SKM-1 treated with dmso at 0.1 percent for 144 hours (cell line): ENCODE data around the gene IGSF11.

Experiments
- DNase-seq: peaks from one replicate; lab custom pipeline; 2025; ENCODE audit not compliant: unreplicated experiment; lab: John Stamatoyannopoulos, UW

The IGSF11 gene

DNA sequence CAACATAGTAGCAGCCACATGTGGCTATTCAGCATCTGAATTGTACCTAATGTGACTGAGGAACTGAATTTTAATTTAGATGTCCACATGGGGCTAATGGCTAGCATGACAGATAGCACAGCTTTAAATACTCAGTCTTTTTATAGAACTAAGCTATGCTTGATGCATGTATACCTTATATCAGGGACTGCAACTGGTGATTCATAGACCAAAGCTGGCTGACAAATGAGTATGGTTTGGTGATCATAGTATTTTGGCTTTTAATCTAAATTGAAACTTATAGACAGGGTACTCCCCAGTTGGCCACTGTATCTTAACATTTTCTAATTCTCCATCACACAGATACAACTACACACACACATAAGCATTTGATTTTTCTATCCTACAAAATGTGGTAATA, 83.6 kb downstream of the IGSF11 start:
- no peak for DNase-seq

DNA sequence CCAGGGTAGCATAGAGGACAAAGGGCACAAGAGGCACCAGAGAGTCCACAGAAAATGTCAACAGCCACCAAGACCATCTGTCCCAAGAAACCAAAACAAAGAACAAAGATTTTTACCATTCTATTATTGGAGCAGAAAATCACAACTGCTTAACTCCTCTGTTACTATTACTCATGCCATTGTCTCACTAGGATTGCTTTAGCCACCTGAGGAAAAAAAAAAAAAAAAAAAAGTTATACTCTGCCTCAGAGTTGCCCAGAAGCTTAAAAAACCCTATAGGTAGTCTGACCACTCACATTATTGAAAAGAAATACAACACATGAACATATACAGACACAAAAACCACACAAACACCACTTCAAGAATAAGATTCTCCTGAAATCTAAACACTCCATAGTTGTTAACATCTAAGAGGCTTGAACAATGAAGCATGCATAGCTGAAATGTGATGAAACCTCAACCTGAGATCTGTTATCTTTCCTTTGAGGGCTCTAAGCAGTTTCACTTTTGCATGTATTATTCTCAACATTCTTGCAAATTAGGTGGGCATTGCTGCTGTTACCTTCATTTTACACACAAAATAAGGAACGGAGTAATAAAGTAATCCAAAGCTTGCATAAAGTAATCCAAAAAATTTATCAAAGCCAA, 85.4 kb downstream of the IGSF11 start:
- no peak for DNase-seq

DNA sequence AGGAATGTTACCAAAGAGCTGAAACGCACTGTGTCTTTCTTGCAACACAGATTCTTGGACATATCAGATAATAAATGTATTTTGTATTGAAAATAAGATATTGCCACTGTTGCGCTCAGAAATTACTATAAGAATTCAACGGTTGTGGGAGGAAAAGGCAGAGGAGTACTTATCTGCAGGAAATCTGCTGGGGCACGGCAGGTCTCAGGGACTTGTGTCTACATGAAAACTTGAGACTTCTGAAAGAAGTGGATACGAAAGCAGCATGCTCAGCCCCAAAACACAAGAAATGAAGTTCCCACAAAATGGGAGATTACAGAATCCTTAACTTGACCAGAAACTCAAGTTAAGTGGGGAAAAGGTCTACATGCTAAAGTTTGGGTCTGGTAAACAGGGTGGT, 86.5 kb downstream of the IGSF11 start:
- DNase-seq: no peak

DNA sequence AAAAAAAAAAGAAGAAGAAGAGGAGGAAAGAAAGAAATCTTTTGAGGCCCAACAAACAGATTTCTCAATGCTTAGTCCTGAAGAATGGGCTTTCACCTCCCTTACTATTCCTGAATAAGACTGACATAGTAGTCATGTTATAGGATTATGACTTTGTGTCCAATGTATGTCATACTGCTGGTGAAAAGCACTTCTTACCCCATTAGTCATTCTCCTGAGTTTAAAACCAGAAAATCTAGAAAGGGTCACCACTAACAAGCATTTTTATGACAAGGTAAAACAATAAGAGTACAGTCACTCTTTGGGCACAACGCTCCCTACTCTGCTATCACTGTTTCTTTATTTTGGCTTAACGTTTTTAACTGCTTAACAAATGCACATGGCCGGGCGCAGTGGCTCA, 88.2 kb downstream of the IGSF11 start:
- DNase-seq: no peak

DNA sequence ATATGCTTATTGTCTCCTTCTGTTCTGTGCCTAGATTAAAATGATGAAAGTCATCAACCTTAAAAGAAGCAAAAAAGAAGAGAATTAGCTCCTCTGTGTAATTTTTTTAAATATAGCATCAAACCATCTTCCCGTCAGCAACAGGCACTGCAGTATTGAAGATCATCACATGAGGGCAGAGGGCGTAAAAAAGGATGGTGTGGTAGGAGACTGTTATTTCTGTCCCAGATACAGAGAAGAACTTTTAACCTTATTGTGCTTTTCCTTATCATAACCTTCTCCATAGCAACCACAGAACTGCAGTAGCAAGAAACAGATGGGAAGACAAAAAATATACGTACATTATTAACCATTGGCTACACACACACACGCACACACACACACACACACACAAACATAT, 88.8 kb downstream of the IGSF11 start:
- DNase-seq: no peak

DNA sequence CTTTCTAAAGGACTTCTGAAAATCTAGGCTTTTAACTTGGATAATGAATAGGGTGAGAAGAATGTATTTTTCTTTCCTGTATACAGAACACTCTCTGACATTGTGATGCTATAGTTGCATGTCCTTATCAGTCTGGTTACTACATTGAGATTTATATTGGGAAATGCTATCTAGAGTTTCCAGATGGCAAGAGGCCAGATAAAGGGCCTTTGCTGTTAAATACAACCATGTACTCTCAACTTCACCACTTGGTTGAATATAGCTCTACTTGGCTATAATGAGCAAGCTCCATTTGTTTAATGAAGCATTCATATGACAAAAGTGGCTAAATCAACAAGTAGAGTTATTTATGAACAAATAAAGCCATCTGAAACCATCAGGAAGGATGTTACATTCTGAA, 91.0 kb downstream of the IGSF11 start:
- no peak for DNase-seq

DNA sequence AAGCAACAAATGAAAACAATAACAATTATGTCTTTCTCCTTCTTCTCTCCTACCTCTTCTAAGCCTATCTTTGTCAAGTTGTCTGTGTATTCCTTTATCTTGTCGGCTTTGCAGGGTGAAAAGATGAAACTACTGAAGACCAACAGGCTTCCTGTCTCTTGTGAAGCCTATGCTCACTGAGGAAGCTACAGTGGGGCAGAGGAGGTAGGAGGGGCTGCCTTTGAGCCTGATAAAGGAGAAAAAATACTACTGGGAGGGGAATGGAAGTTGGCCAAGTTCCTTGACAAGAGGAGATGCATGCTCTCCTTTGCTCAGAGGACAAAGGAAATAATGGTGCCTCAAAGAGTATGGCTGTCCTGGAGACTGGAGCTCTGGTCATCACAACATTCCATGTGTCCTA, 92.0 kb downstream of the IGSF11 start:
- no peak for DNase-seq

DNA sequence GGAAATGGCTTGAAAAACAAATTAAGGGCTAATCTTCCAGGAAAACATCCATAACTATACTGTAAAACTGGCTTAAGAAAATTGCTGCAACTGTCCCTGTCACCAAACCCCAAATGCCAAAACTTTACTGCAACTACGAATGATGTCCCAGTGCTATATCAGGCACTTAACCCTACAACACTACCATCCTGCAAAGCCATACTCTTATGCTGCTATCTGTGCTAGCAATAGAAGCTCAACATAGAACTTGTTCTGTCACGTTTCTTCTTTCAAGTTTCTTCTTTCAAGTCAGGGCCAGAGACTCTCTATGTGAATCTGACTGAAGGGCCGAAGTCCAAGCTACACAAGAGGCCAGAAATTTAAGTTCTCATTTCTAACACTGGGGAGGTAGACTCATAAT, 92.5 kb downstream of the IGSF11 start:
- DNase-seq: no peak

DNA sequence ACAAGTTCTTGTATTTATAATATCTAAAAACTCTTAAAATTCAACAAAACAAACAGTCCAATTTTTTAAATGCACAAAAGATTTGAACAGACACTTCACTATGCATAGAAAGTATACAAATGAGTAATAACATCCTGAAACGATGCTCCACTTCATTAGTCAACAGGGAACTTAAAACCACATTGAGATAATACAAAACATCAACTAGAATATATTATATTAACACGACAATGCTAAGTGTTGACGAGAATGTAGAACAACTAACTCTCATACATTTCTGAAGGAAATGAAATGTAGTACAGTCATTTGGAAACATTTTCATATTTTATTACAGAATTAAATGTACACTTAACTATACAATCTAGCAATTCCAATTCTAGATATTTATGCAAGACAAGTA, 93.4 kb downstream of the IGSF11 start:
- DNase-seq: no peak

DNA sequence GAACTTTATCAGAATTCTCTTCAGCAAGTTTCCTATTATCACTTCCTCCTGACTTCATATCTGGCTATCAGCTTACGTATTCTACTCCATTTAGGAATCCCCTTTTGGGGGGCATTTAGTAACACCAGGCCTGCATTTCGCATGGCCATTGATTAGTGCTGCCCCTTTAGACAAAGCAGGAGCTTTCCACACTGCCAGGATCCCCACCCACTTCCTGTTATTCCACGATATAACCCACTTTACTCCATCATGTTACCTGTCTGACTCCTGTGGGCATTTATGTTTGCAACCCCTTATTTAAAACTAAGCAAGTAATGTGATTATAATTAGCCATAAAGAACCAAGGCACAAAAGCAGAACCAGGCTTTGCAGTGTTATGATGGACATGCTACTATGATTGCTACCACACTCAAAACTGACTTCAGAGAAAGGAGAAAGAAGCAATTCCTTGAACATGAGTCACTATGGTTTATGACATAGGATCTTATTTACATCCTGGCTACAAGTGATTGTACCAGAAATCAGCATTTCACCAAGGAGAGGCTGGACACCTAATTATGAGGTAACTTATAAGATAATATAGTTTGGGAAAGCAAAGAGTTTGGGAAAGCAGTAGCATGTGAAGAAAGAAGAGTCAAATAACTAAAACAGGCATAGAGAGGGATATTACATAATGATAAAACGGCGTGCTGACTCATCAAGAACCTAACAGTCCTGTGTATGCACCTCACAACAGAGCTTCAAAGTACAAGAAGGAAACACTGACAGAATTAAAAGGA, 96.3 kb downstream of the IGSF11 start:
- DNase-seq: no peak

DNA sequence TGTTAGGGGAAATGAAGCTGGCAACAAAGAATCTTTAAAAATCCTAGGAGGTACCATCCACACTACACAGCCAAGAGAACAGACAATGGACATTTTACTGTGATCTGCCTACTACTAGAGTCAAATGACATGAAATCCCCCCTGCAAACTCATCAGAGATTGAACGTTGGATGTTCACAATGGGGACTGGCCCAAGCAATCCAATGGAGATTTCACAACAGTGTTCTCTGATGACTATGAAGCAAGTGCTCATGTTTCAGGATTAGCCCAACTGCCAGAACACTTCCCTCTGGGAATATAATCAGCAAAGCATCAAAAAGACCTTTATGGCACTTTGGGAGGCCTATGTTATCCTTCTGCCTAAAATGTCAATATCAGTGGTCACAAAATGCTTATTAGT, 97.8 kb downstream of the IGSF11 start:
- no peak for DNase-seq

DNA sequence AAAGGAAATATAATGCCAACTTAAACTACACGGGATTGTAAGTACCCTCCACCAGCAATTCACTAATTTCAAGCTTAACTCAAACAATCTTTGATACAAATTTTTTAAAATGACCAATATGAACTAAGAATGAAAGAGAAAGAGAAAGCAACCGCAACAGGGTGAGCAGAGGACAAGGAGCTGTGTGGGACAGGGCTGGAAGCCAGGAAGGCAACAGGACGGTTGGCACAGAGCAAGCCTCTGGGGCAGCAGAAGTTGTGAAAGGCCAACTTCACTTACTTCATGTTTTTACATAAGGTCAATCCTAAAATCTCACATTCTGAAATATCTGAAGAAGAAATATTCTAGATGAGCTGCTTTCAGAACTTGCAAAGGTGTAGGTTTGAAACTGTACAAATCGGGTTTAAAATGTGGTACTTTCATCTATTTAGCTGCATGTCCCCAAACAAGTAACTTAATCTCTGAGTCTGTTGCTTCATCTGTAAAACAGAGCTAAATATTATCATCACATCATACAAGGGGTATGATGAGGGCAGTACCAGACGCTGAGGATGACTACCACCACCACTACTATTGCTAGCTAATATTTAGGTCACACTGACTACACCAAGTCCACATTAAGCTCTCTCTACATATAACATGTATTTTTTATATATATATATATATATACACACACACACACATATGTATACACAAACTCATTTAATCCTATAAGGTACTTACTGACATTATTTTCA, 101.7 kb downstream of the IGSF11 start:
- DNase-seq: no peak

DNA sequence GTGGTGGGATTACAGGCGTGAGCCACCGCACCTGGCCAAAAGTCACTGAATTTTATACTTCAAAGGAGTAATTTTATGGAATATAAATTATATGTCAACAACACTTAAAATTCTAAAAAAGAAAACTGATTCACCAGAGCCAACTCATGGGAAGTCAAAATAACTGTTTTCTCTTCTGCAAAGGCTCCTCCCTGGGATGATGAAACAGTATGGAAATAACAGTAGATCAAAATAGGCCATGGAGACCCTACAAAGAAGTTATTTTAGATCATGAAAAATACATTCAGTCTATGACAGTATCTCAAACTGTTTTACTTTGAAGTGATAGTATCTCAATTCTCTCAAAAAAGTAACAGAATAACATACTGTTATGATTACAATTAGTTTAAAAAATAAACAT, 102.7 kb downstream of the IGSF11 start:
- no peak for DNase-seq

DNA sequence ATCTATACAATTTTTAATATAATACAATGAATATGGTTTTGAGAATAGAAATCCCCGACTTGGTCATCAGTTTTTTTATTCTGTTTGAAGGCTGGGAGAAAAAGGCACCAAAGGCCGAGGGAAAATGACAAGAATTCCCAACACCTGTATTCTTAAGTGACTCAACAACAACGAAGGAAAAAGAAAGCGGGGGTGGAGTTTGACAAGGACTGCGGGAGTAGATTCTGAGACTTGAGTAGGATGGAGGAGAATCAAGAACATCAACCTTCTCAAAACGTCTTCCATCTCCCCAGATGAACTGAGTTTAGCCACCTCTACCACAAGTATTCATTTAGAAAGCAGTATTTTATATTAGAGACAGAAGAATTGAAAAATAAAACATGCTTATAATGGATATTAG, 107.2 kb downstream of the IGSF11 start:
- no peak for DNase-seq

DNA sequence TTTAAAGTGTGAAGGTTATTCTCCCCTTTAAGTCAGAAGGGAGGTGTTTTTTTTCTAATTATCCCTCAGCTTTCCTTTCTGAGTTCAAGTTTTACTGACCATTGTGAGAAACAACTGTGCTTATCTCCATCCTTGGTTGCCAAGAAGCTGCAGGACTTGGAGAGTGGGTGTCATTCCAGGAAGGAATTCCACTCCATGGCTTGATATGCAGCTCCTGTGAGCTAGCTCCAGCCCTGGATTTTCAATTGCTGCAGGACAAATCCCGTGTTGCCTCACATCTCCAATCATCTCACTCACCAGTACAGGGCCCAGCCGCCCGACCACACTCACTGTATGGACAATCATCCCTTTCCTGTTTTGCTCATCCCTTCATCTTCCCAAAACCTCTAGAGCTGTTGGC, 122.5 kb downstream of the IGSF11 start:
- DNase-seq: no peak

DNA sequence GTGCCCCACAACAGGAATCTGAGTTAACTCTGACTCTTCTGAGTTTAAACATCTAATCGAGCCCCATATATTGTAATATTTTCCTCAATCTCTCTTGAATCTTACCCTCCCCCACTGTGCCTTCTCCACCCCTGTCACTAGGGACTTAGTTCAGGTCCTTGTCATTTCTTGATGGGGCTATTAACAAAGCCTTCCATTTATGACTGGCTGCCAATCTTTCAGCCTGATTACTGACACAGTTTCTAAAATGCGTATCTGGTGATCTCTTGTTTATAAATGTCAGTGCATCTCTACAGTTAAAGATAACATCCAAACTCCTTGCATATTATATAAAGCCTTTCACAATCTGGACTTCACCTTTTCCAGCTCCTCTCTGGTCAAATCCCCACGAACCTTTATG, 124.3 kb downstream of the IGSF11 start:
- DNase-seq: no peak

DNA sequence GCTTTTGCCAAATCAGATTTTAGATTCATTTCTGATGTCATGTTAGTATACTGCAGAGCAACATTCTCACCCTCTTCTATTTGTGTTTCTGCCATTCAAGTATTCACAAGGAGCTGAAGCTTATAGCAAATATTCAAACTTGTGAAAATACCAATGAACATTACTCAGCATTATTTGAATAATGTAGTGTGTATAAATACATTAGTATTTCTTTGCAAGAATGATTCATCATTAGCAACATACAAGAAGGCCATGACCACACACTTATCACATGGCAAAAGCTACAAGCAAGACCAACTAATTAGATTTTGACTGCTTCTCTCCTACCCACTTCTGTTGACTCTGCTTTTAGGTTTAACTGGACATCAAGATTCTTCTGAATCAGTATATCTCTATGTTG, 124.9 kb downstream of the IGSF11 start:
- no peak for DNase-seq

DNA sequence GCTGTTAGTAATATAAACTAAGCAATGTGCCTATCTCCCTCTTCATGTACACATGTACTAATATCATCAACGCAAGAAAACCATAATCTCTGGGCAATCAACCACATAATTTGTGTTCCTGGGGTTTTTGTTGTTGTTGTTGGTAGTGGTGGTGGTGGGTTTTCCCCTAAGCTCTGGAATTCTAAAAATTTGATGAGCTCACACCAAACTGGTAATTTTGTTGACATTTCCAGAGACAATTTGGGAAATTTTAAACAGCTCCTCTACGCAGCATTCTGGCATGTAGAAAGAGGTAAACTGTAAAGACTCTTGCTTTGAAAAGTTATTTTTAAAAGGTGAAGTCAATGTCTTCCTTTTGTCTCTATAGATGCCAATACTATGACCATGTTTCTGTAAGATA, 126.7 kb downstream of the IGSF11 start:
- DNase-seq: no peak

DNA sequence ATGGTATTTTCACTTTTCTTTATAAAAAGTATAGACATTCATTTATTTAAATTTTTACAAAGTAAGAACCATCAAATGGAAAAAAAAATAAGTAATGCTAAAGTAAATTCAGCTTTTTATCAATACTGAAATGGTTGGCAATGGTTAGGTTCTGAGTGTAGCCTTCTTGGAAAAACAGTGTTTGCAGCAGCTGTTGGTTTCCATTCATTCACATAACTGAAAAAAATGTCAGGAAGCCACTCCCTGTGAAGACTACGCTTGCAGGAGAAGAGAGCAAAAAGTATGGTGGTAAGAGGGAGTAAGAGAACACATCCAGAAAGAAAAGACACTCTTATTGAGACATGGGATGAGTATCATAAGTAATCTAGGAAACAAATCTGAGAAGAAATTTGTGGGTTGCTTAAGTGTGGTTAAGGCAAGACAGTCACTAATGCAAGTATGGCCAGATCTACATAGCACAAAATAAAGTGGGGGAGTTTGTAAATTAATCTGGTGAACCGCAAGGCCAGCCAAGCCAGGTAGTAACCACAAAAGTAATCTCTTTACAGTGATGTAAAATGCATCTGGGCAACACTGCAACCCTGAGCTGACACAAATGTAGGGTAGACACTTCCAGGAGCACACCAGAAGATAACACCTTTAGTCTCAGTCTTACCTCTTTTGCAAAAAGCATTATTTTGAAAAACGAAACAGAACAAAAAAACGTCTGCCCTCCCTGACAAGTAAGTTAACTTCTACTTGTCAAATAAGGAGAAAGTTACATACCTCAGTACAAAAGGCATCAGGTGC, 133.7 kb downstream of the IGSF11 start:
- DNase-seq: no peak

DNA sequence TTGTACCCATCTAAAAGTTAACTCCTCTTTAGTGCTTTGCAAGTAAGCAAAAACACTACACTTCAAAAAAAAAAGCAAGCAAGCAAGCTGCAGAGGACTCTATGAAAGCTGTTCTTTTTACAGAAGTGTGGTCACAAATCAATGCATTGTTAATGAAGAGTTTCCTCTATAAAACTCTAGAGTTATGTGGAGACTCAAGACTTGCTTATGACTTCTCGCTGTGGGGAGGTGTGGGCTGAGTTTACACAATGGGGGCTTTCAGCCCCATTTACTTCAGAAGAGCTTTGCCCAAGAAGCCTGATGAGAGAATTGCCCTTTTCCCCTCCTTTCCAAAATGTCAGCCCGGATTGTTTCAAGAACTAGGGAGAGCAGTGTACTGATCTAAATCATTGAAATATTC, 144.4 kb downstream of the IGSF11 start:
- DNase-seq: no peak

DNA sequence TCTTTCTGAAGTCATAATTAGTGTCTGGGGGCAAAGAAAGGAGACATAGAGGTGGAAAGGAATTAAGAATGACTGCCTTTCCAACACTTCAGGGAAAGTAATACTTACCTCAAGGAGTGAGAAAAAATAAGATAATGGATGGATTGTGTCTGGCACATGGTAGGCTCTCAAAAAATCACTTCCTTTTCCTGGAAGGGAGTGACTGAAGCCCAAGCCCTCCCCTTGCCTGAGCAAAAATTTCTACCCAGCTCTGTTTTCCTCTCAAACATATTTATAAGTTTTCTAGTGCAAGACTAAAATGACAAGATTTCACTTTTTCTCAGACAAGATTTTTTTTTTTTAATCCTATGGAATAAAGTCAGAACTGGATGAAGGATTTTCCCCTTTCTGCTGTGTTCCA, 145.0 kb downstream of the IGSF11 start:
- no peak for DNase-seq

DNA sequence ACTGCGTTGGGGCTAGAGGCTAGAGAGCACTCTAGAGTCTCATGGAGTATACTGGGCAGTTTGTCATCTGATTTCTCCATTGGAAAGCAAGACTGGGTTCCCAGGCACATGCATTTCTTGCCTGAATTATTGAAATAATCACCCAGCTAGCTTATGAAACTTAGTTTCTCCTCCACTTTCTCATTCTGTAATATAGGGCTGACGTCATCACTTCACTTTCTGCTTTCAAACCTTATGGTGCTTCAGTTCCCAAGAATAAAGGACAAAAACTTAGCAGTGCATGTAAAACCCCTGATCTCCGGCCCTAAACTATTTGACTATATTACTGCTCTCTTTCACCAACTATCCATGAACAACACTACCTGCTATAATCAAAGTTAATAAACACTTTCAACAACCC, 147.9 kb downstream of the IGSF11 start:
- no peak for DNase-seq
